ENCODE data around the gene MRPL52.
"Not testable (repeated sequence)": the region's sequence is repeated elsewhere in the genome, so short reads cannot be mapped to it uniquely, and the experiment has no call there.

Gene MRPL52

DNA sequence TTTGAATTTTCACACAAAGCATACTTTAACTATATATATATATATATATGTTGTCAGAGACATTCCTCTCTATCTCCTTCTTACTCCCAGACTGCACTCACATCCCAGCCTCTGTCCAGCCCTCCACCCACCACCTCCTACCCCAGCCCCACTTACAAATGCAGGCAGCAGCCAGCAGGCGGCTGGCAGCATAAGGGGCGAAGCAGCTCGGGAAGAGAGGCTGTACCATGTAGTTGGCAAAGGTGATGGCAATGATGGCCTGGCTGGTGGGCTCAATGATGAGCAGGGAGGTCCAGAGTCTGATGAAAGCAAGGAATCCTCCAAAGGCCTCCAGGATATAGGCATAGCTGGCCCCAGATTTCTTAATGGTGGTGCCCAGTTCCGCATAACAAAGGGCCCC, 16.9 kb upstream of the MRPL52 start:
- DNase-seq, result no peak

DNA sequence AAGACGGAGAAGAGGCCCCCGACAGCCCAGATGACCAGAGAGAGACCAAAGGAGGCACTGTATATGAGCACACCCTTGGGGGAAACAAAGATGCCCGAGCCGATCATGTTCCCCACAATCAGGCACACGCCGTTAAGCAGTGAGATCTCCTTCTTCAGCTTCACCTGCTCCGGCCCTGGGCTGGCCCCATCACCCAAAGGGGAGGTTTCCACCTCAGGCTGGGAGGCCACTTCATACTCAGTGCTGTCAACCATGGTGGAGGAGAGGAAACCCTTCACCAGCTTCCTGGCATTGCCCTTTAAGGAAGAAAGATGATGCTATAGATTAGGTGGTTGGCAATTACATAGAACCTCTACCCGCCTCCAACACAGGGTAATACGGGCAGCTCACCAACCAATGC, 16.5 kb upstream of the MRPL52 start:
- no peak for DNase-seq

DNA sequence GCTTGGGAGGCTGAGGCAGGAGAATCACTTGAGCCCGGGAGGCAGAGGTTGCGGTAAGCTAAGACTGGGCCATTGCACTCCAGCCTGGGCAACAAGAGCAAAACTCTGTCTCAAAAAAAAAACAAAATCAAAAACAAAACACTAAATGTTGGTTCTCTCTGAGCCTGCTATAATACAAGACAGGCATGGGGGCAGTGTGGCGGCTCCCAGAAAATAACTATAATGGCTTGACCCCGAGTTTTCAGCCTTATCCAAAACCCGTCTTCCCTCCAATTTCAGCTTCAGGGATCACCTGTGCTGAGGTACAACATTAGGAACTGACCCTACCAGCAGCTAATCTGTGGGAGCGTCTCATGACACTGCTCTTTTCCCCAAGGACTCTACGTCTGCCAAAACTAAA, 15.3 kb upstream of the MRPL52 start:
- no peak for DNase-seq

- DNase-seq, result peak; percentile 53
These were observed 14.6 kb upstream of the MRPL52 start, which contains the start of gene SLC7A7 for GRCh38 chr14:22814941-22815713. TSS of gene SLC7A7 (minus strand) at chr14:22815435. CDS start at chr14:22813398, 2,037 bp downstream.

- peak; percentile 77 for DNase-seq
These were observed 10.3 kb upstream of the MRPL52 start for GRCh38 chr14:22819151-22819988.

- DNase-seq, result no peak
These were observed 9.0 kb upstream of the MRPL52 start for GRCh38 chr14:22820731-22821130.

GRCh38 chr14:22821193-22822015, 8.3 kb upstream of the MRPL52 start:
- no peak for DNase-seq

DNA sequence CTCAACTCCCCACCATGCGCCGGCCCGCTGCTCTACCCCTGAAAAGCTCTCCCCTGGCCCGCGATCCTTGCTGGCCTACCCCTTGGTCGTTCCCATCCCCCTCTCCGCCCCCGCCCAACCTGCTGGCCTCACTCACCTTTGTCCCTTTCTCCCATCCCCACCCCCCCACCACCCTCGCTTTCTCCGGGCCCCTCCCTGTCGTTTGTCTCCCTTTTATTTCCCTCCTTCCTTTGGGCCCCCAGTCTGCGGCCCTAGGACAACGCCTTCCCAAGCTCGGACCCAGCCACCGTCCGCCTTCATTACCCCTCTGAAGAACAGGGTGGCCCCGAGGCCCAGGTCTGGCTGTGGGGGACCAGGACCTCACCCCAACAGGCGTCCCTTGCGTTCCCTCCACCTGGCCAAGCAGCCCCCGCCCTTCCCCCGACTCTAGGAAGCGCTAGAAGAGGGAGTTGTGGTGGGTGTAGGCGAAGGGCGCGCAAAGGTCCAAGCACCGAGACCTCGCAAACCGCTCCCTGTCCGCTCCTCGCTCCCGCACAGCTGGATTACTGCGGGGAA, 7.6 kb upstream of the MRPL52 start:
- no peak for DNase-seq

DNA sequence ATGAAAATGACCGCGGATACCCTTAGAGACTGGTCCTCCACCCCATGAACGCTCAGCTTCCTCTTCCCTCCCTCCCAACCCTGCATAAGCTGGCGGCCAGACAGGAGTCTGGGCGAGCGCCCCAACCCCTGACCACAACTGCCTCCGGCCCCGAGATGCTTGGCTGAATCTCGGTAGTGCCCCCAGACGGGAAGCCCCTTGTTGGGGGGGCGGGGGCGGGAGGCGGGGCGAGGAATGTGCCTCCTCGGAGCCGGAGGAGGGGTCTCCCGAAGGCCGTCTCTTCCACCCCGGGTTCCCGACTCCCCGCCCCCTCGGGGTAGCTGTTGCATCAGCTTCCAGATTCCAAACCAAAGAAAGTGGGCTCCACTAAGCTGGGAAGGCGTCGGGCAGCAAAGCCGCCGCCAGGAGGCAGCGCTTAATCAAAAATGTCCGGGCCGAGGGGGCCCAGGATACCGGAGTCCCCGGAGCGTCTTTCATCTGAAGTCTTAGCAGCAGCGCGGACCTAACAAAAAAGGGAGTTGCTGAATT, 7.1 kb upstream of the MRPL52 start:
- DNase-seq, result peak; percentile 86

DNA sequence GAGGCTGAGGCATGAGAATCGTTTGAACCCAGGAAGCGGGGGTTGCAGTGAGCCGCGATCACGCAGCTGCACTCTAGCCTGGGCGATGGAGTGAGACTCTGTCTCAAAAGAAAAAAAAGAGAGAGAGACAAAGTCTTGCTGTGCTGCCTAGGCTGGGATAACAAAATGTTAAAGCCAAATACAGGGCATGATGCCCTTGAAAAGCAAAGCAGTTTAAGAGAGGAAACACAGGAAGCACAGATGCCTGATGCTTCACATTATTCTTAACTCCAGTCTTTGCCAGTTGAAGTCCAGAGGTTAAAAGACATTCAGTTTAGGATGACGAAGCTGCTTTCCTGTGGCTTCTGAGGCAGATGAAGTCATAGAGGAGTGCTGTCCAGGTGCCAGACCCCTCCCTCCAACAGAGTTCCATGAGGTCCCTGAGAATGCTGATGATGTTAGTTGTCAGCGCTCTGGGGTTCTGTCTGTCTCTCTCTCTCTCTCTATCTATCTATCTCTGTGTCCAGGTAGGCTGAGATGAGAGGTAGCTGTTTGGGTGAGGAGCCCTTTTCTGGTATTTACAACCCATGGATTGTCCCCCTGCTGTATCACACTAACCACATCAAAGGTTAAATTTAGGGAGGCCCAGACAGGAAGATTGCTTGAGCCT, 4.9 kb upstream of the MRPL52 start:
- DNase-seq, result no peak

GRCh38 chr14:22829076-22829660, 519 bp upstream of the MRPL52 start:
- not testable (repeated sequence) for DNase-seq

- no peak for DNase-seq
These were observed 840 bp downstream of the MRPL52 start for GRCh38 chr14:22830443-22831010.

DNA sequence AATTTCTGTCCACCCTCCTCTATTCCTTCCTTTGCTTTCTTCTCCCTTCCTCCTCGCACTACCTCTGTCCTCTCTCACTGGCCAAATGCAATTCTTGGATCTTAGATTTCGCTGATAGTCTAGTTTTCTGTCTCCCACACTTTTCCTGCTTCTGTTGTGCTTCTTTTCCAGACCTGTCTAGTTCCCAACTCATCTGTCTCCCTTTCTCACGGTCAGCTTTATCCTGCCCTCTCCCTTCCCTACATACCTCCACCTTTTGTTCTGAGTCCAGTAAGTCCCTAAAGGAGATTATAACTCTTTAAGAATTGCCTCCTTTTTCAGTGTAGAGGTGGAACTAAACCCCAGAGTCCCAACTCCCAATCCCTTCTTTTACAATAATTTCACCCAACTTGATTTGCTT, 5.8 kb downstream of the MRPL52 start:
- DNase-seq, result no peak

DNA sequence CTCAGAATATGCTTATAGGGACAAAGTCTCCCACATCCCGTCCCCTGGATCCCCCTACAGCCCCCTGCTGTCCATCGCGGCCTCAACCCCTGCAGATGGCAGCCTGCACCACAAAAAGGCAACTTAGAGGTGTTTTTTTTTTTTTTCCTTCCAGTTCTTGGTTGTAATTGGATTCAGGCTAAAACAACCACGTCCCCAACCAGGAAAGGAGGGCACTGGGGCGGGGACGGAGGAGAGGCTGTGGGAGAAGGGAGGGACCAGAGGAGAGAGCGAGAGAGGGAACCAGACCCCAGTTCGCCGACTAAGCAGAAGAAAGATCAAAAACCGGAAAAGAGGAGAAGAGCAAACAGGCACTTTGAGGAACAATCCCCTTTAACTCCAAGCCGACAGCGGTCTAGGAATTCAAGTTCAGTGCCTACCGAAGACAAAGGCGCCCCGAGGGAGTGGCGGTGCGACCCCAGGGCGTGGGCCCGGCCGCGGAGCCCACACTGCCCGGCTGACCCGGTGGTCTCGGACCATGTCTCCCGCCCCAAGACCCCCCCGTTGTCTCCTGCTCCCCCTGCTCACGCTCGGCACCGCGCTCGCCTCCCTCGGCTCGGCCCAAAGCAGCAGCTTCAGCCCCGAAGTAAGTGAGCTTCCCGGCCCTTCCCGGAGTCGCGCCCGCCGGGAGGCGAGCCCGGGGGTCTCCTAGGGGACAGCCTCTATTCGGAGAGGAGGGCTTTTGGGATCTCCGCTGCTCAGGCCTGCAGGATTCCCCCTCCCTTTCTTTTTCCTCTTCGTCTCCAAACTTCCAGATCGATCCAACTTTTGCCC, 6.8 kb downstream of the MRPL52 start, which contains the start of gene MMP14:
Gene MMP14 (plus strand): TSS at position 285 of the 813 bp plus-strand sequence. CDS start 233 bp downstream, at position 518.
- DNase-seq, result peak; percentile 74

GRCh38 chr14:22837114-22837749, 7.5 kb downstream of the MRPL52 start:
- DNase-seq, result peak; percentile 63

- DNase-seq, result no peak
These were observed 8.3 kb downstream of the MRPL52 start for GRCh38 chr14:22837750-22838538.

DNA sequence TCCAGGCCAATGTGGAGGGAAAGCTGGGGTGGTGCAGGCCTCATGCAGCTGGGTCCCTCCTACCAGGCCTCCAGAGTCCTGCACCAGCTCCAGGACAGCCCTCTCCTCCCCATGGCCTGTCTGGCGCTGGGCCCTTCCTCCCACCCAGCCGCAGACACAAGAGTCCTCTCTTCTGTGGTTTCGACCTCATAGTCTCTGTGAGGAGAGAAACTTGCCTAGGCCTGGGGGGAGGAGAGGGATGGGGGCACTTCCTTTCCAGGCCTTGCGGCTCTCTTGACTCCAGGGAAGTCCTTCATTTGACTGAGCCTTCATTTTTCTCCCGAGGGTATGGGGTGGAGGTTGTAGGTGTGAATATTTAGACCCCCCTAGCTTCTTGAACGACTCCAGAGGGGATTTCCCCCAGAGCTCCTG, 8.9 kb downstream of the MRPL52 start:
- no peak for DNase-seq

GRCh38 chr14:22839159-22839779, 9.6 kb downstream of the MRPL52 start:
- peak; percentile 32 for DNase-seq

Measured in suppressor macrophage treated with lipopolysaccharide for 4 hours (primary cell).